NCI-H2081 (cell line): ENCODE results near the gene SYNPR.

ENCODE experiments used
- DNase-seq, 2 experiments: peaks; one replicate each; lab custom pipeline; 2025; lab: John Stamatoyannopoulos, UW

SYNPR gene

GRCh38 chr3:63384382-63384781 lies 106.3 kb downstream of the SYNPR start:
- DNase-seq: no peak

- DNase-seq: no peak
Observed at GRCh38 chr3:63385629-63386028, 107.5 kb downstream of the SYNPR start.

GRCh38 chr3:63386568-63386967 lies 108.5 kb downstream of the SYNPR start:
- no peak for DNase-seq

GRCh38 chr3:63387568-63387967 lies 109.5 kb downstream of the SYNPR start:
- no peak for DNase-seq

- DNase-seq: no peak
Observed at GRCh38 chr3:63390710-63391230, 112.7 kb downstream of the SYNPR start.

GRCh38 chr3:63395960-63396359 lies 117.9 kb downstream of the SYNPR start:
- no peak for DNase-seq

GRCh38 chr3:63400246-63400860 lies 122.2 kb downstream of the SYNPR start:
- DNase-seq: no peak

GRCh38 chr3:63405882-63406281 lies 127.8 kb downstream of the SYNPR start:
- no peak for DNase-seq

GRCh38 chr3:63413523-63413922 lies 135.4 kb downstream of the SYNPR start:
- no peak for DNase-seq

GRCh38 chr3:63414607-63415006 lies 136.5 kb downstream of the SYNPR start:
- DNase-seq: no peak

- no peak for DNase-seq
Observed at GRCh38 chr3:63429905-63430304, 151.8 kb downstream of the SYNPR start.

- DNase-seq: no peak
Observed at GRCh38 chr3:63430875-63431274, 152.8 kb downstream of the SYNPR start.

GRCh38 chr3:63437858-63438257 lies 159.8 kb downstream of the SYNPR start:
- no peak for DNase-seq

- no peak for DNase-seq
Observed at GRCh38 chr3:63438826-63439371, 160.8 kb downstream of the SYNPR start.

GRCh38 chr3:63441262-63441661 lies 163.2 kb downstream of the SYNPR start:
- DNase-seq: no peak

GRCh38 chr3:63442918-63443317 lies 164.8 kb downstream of the SYNPR start:
- no peak for DNase-seq

- DNase-seq: no peak
Observed at GRCh38 chr3:63450023-63450422, 171.9 kb downstream of the SYNPR start.

GRCh38 chr3:63450634-63451363 lies 172.7 kb downstream of the SYNPR start:
- no peak for DNase-seq

- no peak for DNase-seq
Observed at GRCh38 chr3:63456901-63457300, 178.8 kb downstream of the SYNPR start.

GRCh38 chr3:63458405-63458804 lies 180.3 kb downstream of the SYNPR start:
- DNase-seq: no peak

GRCh38 chr3:63462732-63463131 lies 184.6 kb downstream of the SYNPR start:
- no peak for DNase-seq

- DNase-seq: peak in 1 of 2 experiments; percentile 15
Observed at GRCh38 chr3:63467392-63467791, 189.3 kb downstream of the SYNPR start.

- DNase-seq: no peak
Observed at GRCh38 chr3:63470745-63471144, 192.6 kb downstream of the SYNPR start.
